Heart left ventricle (tissue), 13 donors: ENCODE results near the gene POTEF.

ENCODE experiments used
- POLR2A ChIP-seq, 2 donors: fragments of 450-650 bp; IDR thresholded peaks; one replicate each; pipeline ENCODE4 v1.6.1; 2017; ENCODE audit warnings: antibody characterized with exemption in 2 of 2, mild to moderate bottlenecking in 2 of 2, moderate library complexity in 2 of 2
- TF ChIP-seq, protein P1 (sequence below), 12 donors: fragments of 200-600 bp; sonication (generic) in 4 of 12; IDR thresholded peaks; one replicate each; pipeline versions ENCODE4 v1.5.0 to v1.8.0; 2018 to 2022; ENCODE audit warnings: antibody characterized with exemption in 12 of 12, mild to moderate bottlenecking in 5 of 12
- donor health status: ischemic (EF 13 %, LVEDD 7.1; RV severe dilation, severe dysfunction).
- donor health status: DM: no; HTN: yes; CAD: no.
- donor health status: DM: no; HTN: no; CAD: no.
- donor health status: ischemic (EF 25% LVEDD 6.9; RV normal size, moderate dysfunction).
- donor health status: ischemic (EF 25% LVEDD 5.7; RV mildly dilated, moderate dysfunction).
- donor health status: ischemic (EF 35%, LVEDD 5.7; RV mildly dilated, moderate dysfunction).
- donor health status: nonischemic (EF 11% LVEDD 7.7; RV severe dilation, severe dysfunction).
- donor health status: DM: yes; HTN: yes; CAD: no.
- donor health status: PGD.
- donor health status: ischemic (EF 29% LVEDD 5.4; RV normal size, mild dysfunction).
- donor health status: nonischemic (EF 23%, LVEDD 6.1; RV moderate dilation, normal function).

DNA sequence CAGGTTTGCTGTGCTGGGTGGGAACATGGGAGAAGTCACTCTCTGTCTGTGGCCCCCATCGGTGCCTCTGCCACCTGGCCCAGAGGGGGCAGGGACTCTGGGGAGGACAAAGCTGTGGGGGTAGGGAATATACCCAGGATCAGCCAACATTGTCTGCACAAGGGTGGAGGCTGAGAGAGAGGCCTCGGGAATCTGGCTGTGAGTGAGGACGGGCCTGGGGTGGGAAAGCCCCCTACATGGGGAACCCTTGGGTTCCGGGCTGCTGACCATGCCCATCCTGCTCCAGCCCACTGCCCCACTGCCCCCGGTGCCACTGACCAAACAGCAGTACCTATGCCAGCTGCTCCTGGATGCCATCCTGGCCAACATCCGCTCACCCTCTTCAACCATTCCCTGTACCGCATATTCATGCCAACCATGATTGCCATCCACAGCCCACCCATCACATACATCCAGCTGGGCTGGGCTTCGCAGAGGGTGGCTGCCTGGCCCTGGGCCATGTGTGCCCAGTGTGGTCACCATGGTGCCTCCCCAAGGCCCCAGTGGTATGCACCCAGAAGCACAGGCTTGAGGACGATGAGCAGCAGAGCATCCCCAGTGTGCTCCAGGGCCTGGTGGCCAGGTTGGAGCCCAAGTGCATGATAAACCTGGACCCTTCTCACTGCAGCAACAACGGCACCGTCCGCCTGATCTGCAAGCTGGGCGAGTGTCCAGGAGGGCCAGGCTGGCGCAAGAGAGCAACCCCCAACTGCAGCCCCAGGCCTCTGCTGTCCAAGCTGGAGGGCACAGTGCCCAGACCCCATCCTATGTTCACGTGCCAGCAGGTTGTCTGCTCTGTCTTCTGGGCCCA is 6.9 kb upstream of the POTEF start:
- TF ChIP-seq, protein P1, sequence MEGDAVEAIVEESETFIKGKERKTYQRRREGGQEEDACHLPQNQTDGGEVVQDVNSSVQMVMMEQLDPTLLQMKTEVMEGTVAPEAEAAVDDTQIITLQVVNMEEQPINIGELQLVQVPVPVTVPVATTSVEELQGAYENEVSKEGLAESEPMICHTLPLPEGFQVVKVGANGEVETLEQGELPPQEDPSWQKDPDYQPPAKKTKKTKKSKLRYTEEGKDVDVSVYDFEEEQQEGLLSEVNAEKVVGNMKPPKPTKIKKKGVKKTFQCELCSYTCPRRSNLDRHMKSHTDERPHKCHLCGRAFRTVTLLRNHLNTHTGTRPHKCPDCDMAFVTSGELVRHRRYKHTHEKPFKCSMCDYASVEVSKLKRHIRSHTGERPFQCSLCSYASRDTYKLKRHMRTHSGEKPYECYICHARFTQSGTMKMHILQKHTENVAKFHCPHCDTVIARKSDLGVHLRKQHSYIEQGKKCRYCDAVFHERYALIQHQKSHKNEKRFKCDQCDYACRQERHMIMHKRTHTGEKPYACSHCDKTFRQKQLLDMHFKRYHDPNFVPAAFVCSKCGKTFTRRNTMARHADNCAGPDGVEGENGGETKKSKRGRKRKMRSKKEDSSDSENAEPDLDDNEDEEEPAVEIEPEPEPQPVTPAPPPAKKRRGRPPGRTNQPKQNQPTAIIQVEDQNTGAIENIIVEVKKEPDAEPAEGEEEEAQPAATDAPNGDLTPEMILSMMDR (IDR thresholded peaks at IDR 0.05) = no peak
- no peak for TF ChIP-seq POLR2A (IDR thresholded peaks at IDR 0.05)
